ENCODE measurements around the gene ARHGAP19. TPM values are rescaled to one million over a fixed set of nuclear protein-coding genes. Genes with fewer than 3 reads are reported as not detected.
A peak's percentile ranks its signal among the peaks of the same experiment; 100 is the strongest.

ARHGAP19 gene
- total and polyA plus RNA-seq, 2 donors (not counting 3 experiments of a cell fraction or from before 2014, with no cell fraction given): 6.8 to 20.0 TPM

DNA sequence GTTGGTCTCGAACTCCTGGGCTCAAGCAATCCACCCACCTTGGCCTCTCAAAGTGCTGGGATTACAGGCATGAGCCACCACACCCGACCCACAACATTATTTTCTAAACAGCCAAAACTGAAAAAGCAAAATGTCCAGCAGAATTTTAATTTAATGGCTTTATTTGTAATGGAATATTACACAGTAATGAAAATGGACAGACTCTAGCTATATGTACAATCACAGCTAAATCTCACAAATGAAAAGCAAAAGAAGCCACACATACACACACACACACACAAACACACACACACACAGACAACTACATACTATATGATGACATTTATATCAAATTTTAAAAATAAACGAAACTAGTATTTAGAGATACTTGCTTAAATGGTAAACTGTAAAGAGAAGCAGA, 18.7 kb downstream of the ARHGAP19 start:
- CTCF ChIA-PET: interaction anchor here (0.9 to 1.5 kb wide), 3 partner anchors 11 to 63 kb away, joined by 3 to 7 read pairs (median 5); no protein-coding TSS in a partner anchor

DNA sequence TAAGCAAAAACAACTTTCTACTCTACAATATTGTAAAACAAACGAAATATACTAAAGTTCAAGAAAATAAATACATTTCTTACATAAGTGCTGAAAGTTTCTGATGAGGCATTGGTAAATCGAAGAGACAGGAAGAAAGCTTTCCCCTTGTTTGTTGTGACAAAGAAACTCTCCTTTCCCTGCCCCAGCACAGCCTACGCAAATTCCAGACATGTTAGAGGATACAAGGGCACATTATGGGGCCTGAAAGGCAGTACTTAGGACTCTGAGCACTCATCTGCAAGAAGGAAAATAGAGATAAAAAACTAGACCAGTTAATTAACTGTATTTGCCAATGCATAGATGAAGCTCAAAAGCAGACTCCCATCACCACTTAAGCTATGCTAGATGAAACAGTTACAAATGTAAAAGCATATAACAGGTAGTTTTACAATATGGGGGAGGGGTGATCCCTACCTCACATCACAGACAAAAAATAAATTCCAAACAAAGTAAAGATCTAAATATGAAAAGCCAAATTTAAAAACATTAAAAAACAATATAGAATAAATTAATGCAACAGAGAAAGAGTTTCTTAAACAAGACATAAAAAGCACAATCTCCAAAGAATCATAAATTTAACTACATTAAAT, 21.8 kb downstream of the ARHGAP19 start:
- no peaks in the 10 kb centered on the region for H4K20me1 ChIP-seq (replicated peaks; ENCODE audit: control insufficient read depth, extremely low read depth, insufficient read depth, low read length)
- H2AFZ ChIP-seq (ENCODE audit: low read depth, low read length): no peak overlapping the region
- no peaks in the 10 kb centered on the region for H3K27me3 ChIP-seq (ENCODE audit: control insufficient read depth in 2 of 2, insufficient read depth in 2 of 2, low read length in 2 of 2)
- no peaks in the 10 kb centered on the region for H3K9me1 ChIP-seq (replicated peaks; ENCODE audit: control insufficient read depth, extremely low read depth, insufficient read depth, low read length)
- DNase-seq (ENCODE audit: low read depth, low spot score) (peak; percentile 17), FAIRE-seq (no peak)
- H3K4me3 ChIP-seq (replicated peaks in 1 of 3; ENCODE audit: insufficient read depth in 1 of 3, low read depth in 1 of 3, low read length in 3 of 3): no peak overlapping the region
- no peak overlapping the region for H3K4me2 ChIP-seq (ENCODE audit: insufficient read depth, low read length)
- no peak overlapping the region for H3K27ac ChIP-seq (ENCODE audit: insufficient read depth, low read depth, low read length)
- CTCF ChIA-PET: interaction anchor here (3.9 kb wide), 1 partner anchor 8 kb away, joined by 31 read pairs; no protein-coding TSS in a partner anchor
- intact Hi-C loops (cut with micrococcal nuclease) (no loop called here), dilution Hi-C loops (cut with MboI; ENCODE audit: extremely low pct_ligation_motif_present, low sequenced_read_pairs) (no loop called here)
- TF ChIP-seq GATA2 (IDR thresholded peaks at IDR 0.05; ENCODE audit: insufficient read depth, insufficient read length, low read depth, low read length) (no peak), POLR2A (IDR thresholded peaks at IDR 0.05; ENCODE audit: low read depth, low read length) (no peak), POLR2AphosphoS5 (IDR thresholded peaks at IDR 0.05; ENCODE audit: insufficient read depth, low read depth, low read length) (no peak), JUN (IDR thresholded peaks at IDR 0.05; ENCODE audit: borderline replicate concordance, insufficient read depth, insufficient read length, low read depth) (no peak), EZH2 (IDR thresholded peaks at IDR 0.05; ENCODE audit: borderline replicate concordance, low read depth, low read length, severe bottlenecking) (no peak), CTCF (IDR thresholded peaks at IDR 0.05; ENCODE audit: extremely low read depth in 1 of 2, insufficient read depth in 1 of 2, low read depth in 1 of 2, low read length in 2 of 2) (no peak), MYC (IDR thresholded peaks at IDR 0.05; ENCODE audit: low read depth, low read length) (no peak), FOS (IDR thresholded peaks at IDR 0.05; ENCODE audit: borderline replicate concordance, insufficient read depth, low read length) (no peak)
- TF ChIP-seq, protein P1, sequence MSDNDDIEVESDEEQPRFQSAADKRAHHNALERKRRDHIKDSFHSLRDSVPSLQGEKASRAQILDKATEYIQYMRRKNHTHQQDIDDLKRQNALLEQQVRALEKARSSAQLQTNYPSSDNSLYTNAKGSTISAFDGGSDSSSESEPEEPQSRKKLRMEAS (IDR thresholded peaks at IDR 0.05; ENCODE audit: insufficient read depth, insufficient read length): no peak
- H3K36me3 ChIP-seq (ENCODE audit: control insufficient read depth in 2 of 2, extremely low read depth in 1 of 2, insufficient read depth in 2 of 2, low read length in 2 of 2): no peaks in the 10 kb centered on the region
- H3K79me2 ChIP-seq (ENCODE audit: control insufficient read depth, insufficient read depth, low read length): peaks cover 16% of the 10 kb centered on the region
- no peaks in the 10 kb centered on the region for H3K4me1 ChIP-seq (ENCODE audit: control insufficient read depth, extremely low read depth, insufficient read depth, low read length)
- no peak overlapping the region for H3K9ac ChIP-seq (replicated peaks; ENCODE audit: extremely low read depth, insufficient read depth, low read length)
- no peaks in the 10 kb centered on the region for H3K9me3 ChIP-seq (replicated peaks; ENCODE audit: control insufficient read depth, insufficient read depth, low read length)
- no TSS peak for BruUV-seq (replicated peaks)
- POLR2A ChIA-PET: no interaction called here

More for the DNA sequence above, 18.7 kb downstream of the ARHGAP19 start:
- FAIRE-seq: no peak
- BruUV-seq (replicated peaks): no TSS peak
- Histone ChIP-seq H3K4me2 (ENCODE audit: insufficient read depth, low read length) (no peak overlapping the region), H3K9me1 (replicated peaks; ENCODE audit: control insufficient read depth, extremely low read depth, insufficient read depth, low read length) (no peaks in the 10 kb centered on the region), H4K20me1 (replicated peaks; ENCODE audit: control insufficient read depth, extremely low read depth, insufficient read depth, low read length) (no peaks in the 10 kb centered on the region), H3K36me3 (ENCODE audit: control insufficient read depth in 2 of 2, extremely low read depth in 1 of 2, insufficient read depth in 2 of 2, low read length in 2 of 2) (no peaks in the 10 kb centered on the region), H3K4me1 (ENCODE audit: control insufficient read depth, extremely low read depth, insufficient read depth, low read length) (peaks cover 2% of the 10 kb centered on the region), H3K27me3 (ENCODE audit: control insufficient read depth in 2 of 2, insufficient read depth in 2 of 2, low read length in 2 of 2) (no peaks in the 10 kb centered on the region), H3K79me2 (ENCODE audit: control insufficient read depth, insufficient read depth, low read length) (peaks cover 21% of the 10 kb centered on the region), H3K4me3 (replicated peaks in 1 of 3; ENCODE audit: insufficient read depth in 1 of 3, low read depth in 1 of 3, low read length in 3 of 3) (no peak overlapping the region), H3K9me3 (replicated peaks; ENCODE audit: control insufficient read depth, insufficient read depth, low read length) (no peaks in the 10 kb centered on the region), H2AFZ (ENCODE audit: low read depth, low read length) (no peak overlapping the region), H3K9ac (replicated peaks; ENCODE audit: extremely low read depth, insufficient read depth, low read length) (no peak overlapping the region), H3K27ac (ENCODE audit: insufficient read depth, low read depth, low read length) (no peak overlapping the region)
- POLR2A ChIA-PET: no interaction called here
- dilution Hi-C loops (cut with MboI; ENCODE audit: extremely low pct_ligation_motif_present, low sequenced_read_pairs) (no loop called here), intact Hi-C loops (cut with micrococcal nuclease) (no loop called here)
- DNase-seq (ENCODE audit: low read depth, low spot score): no peak
- no peak for TF ChIP-seq JUN (IDR thresholded peaks at IDR 0.05; ENCODE audit: borderline replicate concordance, insufficient read depth, insufficient read length, low read depth)

All from endothelial cell of umbilical vein (primary cell).